Fibroblast of skin of abdomen (primary cell): ENCODE results near the gene MECR.

Experiments
- DNase-seq: peaks from one replicate; pipeline ENCODE4 v3.0.0-alpha.2; 2013

The MECR gene

GRCh38 chr1:29201595-29202051 is 29.1 kb downstream of the MECR start:
- peak; percentile 28 for DNase-seq

GRCh38 chr1:29200906-29201594 is 29.7 kb downstream of the MECR start:
- peak; percentile 51 for DNase-seq

- no peak for DNase-seq
Measured at GRCh38 chr1:29197993-29198392, 32.7 kb downstream of the MECR start.

- peak; percentile 29 for DNase-seq
Measured at GRCh38 chr1:29197590-29197924, 33.2 kb downstream of the MECR start.

GRCh38 chr1:29196863-29197589 is 33.7 kb downstream of the MECR start:
- peak; percentile 93 for DNase-seq

- no peak for DNase-seq
Measured at GRCh38 chr1:29195881-29196291, 34.8 kb downstream of the MECR start.

- no peak for DNase-seq
Measured at GRCh38 chr1:29193879-29194455, 36.8 kb downstream of the MECR start.

- no peak for DNase-seq
Measured at GRCh38 chr1:29190718-29191117, 40.0 kb downstream of the MECR start.

- no peak for DNase-seq
Measured at GRCh38 chr1:29186707-29187106, 44.0 kb downstream of the MECR start.

- no peak for DNase-seq
Measured at GRCh38 chr1:29186252-29186651, 44.5 kb downstream of the MECR start.

- no peak for DNase-seq
Measured at GRCh38 chr1:29183287-29183686, 47.4 kb downstream of the MECR start.

GRCh38 chr1:29181413-29182225 is 49.1 kb downstream of the MECR start, which contains the start of gene SRSF4:
TSS of gene SRSF4 (minus strand) at chr1:29181900. CDS start at chr1:29181752, 148 bp downstream.
- DNase-seq: peak; percentile 98

GRCh38 chr1:29180497-29181412 is 50.0 kb downstream of the MECR start:
- no peak for DNase-seq

GRCh38 chr1:29179641-29180184 is 51.0 kb downstream of the MECR start:
- DNase-seq: no peak

- DNase-seq: no peak
Measured at GRCh38 chr1:29177022-29177705, 53.6 kb downstream of the MECR start.

- DNase-seq: peak; percentile 70
Measured at GRCh38 chr1:29176576-29176975, 54.2 kb downstream of the MECR start.

- no peak for DNase-seq
Measured at GRCh38 chr1:29172415-29172939, 58.3 kb downstream of the MECR start.

GRCh38 chr1:29171521-29171920 is 59.2 kb downstream of the MECR start:
- no peak for DNase-seq

GRCh38 chr1:29171089-29171488 is 59.6 kb downstream of the MECR start:
- DNase-seq: peak; percentile 35

GRCh38 chr1:29169976-29170375 is 60.8 kb downstream of the MECR start:
- DNase-seq: no peak

GRCh38 chr1:29167904-29168303 is 62.8 kb downstream of the MECR start:
- DNase-seq: no peak
